Esophagus muscularis mucosa (tissue), 4 donors: Measurements from ENCODE around the gene SCAMP2. TPM values are rescaled to one million over a fixed set of nuclear protein-coding genes. Genes with fewer than 3 reads are reported as not detected.
A peak's percentile ranks its signal among the peaks of the same experiment; 100 is the strongest.

Experiments used
- DNase-seq: peaks from one replicate; pipeline ENCODE4 v3.0.0-alpha.2; 2017; ENCODE audit errors: extremely low spot score
- H3K27ac ChIP-seq, 4 donors: fragments of 200-600 bp; sonication (generic); replicated peaks in 1 of 4; 1 replicate in 3 of 4; 2 replicates in 1 of 4; pipeline ENCODE4 v1.5.1; 2016 to 2019; ENCODE audit warnings: mild to moderate bottlenecking in 1 of 4
- H3K27me3 ChIP-seq, 4 donors: fragments of 200-600 bp; sonication (generic); one replicate each; pipeline versions ENCODE4 v1.5.1 to v1.6.0; 2016 to 2019
- H3K36me3 ChIP-seq, 4 donors: fragments of 200-600 bp; sonication (generic); one replicate each; pipeline ENCODE4 v1.5.1; 2016 to 2019
- H3K4me1 ChIP-seq, 4 donors: fragments of 200-600 bp; sonication (generic); one replicate each; pipeline ENCODE4 v1.5.1; 2016 to 2019
- H3K4me3 ChIP-seq, 4 donors: fragments of 200-600 bp; sonication (generic); 1 replicate in 2 of 4; 2 replicates in 2 of 4; pipeline ENCODE4 v1.5.1; 2016 to 2019; ENCODE audit warnings: mild to moderate bottlenecking in 4 of 4, moderate library complexity in 1 of 4
- H3K9me3 ChIP-seq, 4 donors: fragments of 200-600 bp; sonication (generic); 1 replicate in 3 of 4; 2 replicates in 1 of 4; pipeline ENCODE4 v1.5.1; 2016 to 2019
- CTCF ChIP-seq, 3 experiments: fragments of 200-600 bp in 2 of 3; fragments of 450-650 bp in 1 of 3; sonication (generic) in 2 of 3; IDR thresholded peaks; one replicate each; pipeline ENCODE4 v1.5.1; 2017 to 2019; ENCODE audit warnings: antibody characterized with exemption in 3 of 3, mild to moderate bottlenecking in 2 of 3, moderate library complexity in 1 of 3
- EP300 ChIP-seq: sonication (generic); formaldehyde crosslinking; IDR thresholded peaks from one replicate; pipeline ENCODE4 v1.6.1; 2017; ENCODE audit warnings: antibody characterized with exemption
- POLR2A ChIP-seq: fragments of 450-650 bp; IDR thresholded peaks from one replicate; pipeline ENCODE4 v1.6.1; 2017; ENCODE audit warnings: antibody characterized with exemption, moderate library complexity, mild to moderate bottlenecking, low read depth
- POLR2AphosphoS5 ChIP-seq, 2 donors: sonication (generic); formaldehyde crosslinking; IDR thresholded peaks; one replicate each; pipeline ENCODE4 v1.6.1; 2017; ENCODE audit warnings: antibody characterized with exemption in 2 of 2
- WGBS: methylation state at CpG from one replicate; pipeline ENCODE4 v1.1.5; 2018; 5-methylcytosine and 5-hydroxymethylcytosine counted together
- intact Hi-C: fragments of 100-400 bp; cut with DNase I; formaldehyde crosslinking; loops from one replicate; pipeline ENCODE4 v1.15.1; 2023
- total RNA-seq, 4 donors: library from RNA; depleted of rRNA; stranded (reverse); fragments of >200 nt; gene quantifications; one replicate each; pipeline versions ENCODE4 v1.1.0 to v1.2.1, GENCODE V29; 2016

SCAMP2 gene
- total RNA-seq, 4 donors from 2014 or later, result 57.3 to 125 (median 94.9) TPM

- DNase-seq, result no peak
- 90% methylated on average over 6 of the region's 6 CpGs for WGBS
- Histone ChIP-seq H3K27me3 (no peaks in the 10 kb centered on the region), H3K4me1 (no peaks in the 10 kb centered on the region), H3K4me3 (no peak overlapping the region), H3K9me3 (no peaks in the 10 kb centered on the region), H3K36me3 (no peaks in the 10 kb centered on the region), H3K27ac (no peak overlapping the region)
- TF ChIP-seq EP300 (no peak), POLR2A (no peak), POLR2AphosphoS5 (IDR thresholded peaks at IDR 0.05) (no peak), CTCF (IDR thresholded peaks at IDR 0.05) (no peak)
- intact Hi-C loops, result no loop called here
Observed at GRCh38 chr15:74882528-74882927, 9.4 kb upstream of the SCAMP2 start.

GRCh38 chr15:74878273-74878672, 5.1 kb upstream of the SCAMP2 start:
- DNase-seq, result no peak
- TF ChIP-seq POLR2A (no peak), CTCF (IDR thresholded peaks at IDR 0.05) (no peak), EP300 (no peak), POLR2AphosphoS5 (IDR thresholded peaks at IDR 0.05) (no peak)
- Histone ChIP-seq H3K9me3 (no peaks in the 10 kb centered on the region), H3K27me3 (no peaks in the 10 kb centered on the region), H3K4me3 (no peak overlapping the region), H3K36me3 (no peaks in the 10 kb centered on the region), H3K27ac (no peak overlapping the region), H3K4me1 (peaks cover 0 to 8% (median 6%) of the 10 kb centered on the region in 4 donors)
- WGBS, result 65% methylated on average over 4 of the region's 4 CpGs
- intact Hi-C loops, result no loop called here

GRCh38 chr15:74873756-74874424, 725 bp upstream of the SCAMP2 start:
- H3K9me3 ChIP-seq, result no peaks in the 10 kb centered on the region
- peaks cover 37 to 47% (median 44%) of the 10 kb centered on the region in 4 donors for H3K4me1 ChIP-seq
- intact Hi-C loops, result no loop called here
- H3K36me3 ChIP-seq, result no peaks in the 10 kb centered on the region
- peak overlapping the region; percentile 67 to 86 (median 76) for H3K4me3 ChIP-seq
- no peak for TF ChIP-seq EP300
- TF ChIP-seq CTCF (IDR thresholded peaks at IDR 0.05), result peak in 1 of 3 experiments; percentile 5
- H3K27me3 ChIP-seq, result no peaks in the 10 kb centered on the region
- peak overlapping the region; percentile 90 to 93 (median 92) for H3K27ac ChIP-seq
- DNase-seq, result no peak
- WGBS, result 28% methylated on average over 14 of the region's 16 CpGs

- Histone ChIP-seq H3K27ac (peak overlapping the region; percentile 90 to 93 (median 92)), H3K4me1 (peaks cover 49 to 60% (median 56%) of the 10 kb centered on the region in 4 donors), H3K36me3 (peaks cover 0 to 7% (median 0%) of the 10 kb centered on the region in 4 donors), H3K9me3 (no peaks in the 10 kb centered on the region), H3K27me3 (no peaks in the 10 kb centered on the region), H3K4me3 (peak overlapping the region; percentile 67 to 86 (median 76))
- no peak for DNase-seq
- TF ChIP-seq POLR2A (no peak), EP300 (no peak), CTCF (IDR thresholded peaks at IDR 0.05) (no peak), POLR2AphosphoS5 (IDR thresholded peaks at IDR 0.05) (no peak)
- WGBS, result 0% methylated on average over 7 of the region's 11 CpGs
- intact Hi-C loops, result no loop called here
Observed at GRCh38 chr15:74872702-74873035, 496 bp downstream of the SCAMP2 start.
